ENCODE data around the gene EHBP1L1.
A peak's percentile ranks its signal among the peaks of the same experiment; 100 is the strongest.

Gene EHBP1L1

DNA sequence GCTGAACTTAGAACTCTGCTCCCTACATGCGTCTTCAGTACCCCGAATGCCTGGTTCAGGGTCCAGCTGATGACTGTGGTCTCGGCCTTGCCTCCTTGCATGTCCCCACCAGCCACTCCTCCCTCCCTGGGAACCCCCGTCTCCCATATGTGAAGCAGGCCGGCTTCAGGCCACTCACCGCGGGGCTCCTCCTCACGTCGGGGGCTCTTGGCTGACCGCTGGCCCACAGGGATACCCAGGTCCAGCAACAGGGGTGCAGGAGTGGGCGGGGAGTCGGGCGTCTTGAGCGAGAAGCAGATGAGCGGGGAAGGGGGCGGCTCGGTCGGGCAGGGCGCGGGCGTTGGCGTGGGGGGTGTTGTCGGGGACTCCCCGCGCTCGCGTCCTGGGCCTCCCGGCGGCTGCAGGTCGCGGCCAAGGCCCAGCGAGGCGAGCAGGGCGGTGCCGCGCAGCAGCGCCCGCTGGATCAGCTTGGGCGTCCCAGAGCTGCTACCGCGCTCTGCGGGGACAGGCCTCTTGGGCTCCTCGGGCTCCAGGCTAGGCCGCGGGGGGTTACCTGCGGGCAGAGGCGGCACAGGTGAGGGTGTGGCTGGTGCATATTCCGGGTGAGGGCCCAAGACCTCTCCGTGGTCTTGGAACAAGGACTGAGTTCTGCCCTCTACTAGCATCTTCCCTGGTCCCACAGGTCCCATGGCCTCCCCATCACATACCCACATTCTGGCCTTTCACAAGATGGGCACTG is 23.5 kb downstream of the EHBP1L1 start:
- no peak for DNase-seq

DNA sequence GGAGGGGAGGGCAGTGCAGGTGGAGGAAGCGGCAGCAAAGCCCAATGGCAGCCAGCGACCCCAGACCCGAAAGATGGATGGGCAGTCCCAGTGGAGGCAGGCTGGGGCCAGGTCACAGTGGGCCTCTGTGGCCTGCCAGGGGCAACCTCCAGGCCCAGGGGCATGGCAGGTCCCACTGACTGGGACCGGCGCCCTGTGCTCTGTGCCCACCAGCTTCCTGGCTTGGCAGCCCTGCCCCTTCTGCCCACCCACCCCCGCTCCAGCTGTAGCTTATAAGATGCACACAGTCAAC is 24.0 kb downstream of the EHBP1L1 start:
- no peak for DNase-seq

DNA sequence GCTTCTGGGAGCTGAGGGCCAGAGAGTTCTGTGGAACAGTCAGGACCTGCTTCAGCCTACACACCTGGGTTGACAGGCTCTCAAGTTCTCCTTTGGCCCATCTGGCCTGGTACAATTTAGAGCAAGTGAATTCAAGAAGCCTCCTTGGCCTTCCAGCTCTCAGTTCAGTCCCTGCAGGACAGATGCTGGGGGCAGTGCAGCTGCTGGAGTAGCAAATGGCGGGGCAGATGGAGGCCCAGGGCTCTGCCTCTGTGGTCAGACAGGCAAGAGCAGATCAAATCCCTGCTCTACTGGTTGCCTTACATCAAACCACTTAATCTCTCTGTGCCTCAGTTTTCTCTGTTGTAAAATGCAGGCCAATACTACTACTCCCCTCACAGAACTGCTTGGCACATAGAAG is 28.4 kb downstream of the EHBP1L1 start:
- DNase-seq: no peak

DNA sequence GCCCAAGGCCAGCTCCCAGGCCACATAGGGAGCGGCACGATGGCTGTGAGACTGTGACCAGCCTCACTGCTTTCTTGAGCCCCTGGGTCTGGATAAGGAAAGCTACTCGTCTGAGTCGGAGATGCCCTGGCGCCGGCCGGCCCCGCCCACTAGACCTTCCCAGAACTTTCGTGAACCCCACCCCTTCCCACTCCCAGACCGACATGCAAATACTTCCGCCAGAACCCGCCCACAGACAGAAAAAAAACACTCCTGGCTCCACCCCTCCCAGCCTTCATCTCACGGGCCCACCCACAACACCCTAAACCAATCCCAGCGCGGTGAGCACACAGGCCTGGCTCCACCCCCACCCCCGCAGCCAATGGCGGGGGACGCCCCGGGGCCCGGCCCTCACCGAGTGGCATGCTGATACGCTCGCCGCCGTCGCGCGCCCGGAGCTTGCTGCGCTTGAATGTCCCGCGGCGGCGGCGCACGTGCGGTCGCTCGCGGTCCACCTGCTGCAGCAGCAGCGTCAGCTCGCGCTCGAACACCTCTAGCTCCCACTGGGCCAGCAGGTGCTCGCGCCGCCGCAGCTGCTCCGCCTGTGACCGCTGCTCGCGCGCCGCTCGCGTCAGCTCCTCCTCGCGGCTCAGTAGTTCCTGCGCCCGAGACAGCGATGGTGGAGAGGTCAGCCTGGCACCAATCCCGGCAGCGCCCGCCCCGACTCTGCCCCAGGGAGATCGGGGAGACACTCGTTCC is 31.2 kb downstream of the EHBP1L1 start:
- peak in 1 of 2 experiments; percentile 23 for DNase-seq

DNA sequence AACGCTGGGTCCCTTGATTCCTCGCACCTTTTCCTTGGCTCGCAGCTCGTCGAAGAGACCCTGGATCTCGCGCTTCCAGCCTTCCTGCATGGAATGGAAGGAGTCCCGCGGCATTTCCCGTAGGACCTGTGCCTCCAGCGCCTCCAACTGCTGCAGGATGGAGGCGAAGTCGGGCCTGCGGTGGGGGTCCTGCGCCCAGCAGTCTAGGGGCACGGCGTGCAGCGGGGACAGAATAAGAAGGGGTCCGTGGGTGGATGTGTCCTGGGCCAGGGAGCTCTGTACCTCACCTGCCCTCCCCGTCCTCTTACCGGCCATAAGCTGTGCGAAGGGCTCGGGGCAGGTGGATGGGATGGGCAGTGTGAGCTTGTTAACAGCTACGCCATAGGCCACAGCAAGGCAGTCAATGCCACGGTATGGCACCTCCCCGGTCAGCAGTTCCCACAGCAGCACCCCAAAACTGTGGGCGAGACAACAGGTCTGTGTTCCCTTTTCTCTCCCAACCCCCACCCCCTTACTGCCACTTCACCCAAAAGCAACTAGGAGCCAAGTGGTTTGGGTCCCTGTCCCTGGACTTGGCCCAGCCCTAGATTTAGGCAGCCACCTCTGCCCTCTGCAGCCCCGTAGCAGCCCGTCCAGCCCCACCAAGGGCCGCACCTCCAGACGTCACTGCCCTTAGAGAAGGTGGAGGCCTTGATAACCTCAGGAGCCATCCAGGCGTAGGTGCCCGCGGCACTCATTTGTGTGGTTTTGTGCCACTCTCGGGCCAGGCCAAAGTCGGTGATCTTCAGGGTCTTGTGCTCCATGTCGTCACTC is 32.0 kb downstream of the EHBP1L1 start:
- no peak for DNase-seq

DNA sequence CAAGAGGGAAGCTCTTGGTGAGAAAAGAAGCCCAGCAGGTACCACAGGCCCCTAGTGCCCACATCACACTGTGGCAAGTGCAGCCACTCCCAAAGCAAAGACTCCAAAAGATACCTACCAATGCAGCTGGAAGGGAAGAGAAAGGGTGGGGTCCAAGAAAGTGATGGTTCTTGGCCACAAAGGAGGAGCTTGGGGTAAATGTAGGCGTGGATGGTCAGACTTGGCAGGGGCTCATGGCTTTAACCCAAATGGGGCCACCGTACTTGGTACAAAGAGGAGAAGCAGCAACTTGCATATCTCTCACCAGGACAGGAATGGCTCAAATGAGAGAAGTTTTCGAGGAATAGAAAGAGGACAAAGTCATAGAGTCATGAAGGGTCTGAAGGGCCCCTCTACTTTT is 33.4 kb downstream of the EHBP1L1 start:
- no peak for DNase-seq

DNA sequence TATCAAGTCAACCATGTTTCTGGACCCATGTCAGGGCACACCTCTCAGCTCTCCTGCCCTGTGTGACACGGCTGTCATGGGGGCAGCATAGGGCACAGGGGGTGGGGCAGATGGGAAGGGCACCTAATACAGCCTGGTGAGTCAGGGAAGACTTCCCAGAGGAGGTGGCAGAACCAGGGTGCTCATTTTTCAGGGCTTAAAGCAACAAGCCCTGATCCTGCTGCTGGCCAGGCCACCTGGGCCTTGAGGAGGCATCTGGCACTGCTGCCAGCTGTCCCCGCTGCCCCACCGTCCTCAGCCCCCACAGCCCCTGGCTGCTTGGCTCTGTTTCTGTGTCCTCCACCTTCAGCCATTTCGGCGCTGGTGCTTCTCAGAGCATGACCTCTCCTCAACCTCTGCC is 33.8 kb downstream of the EHBP1L1 start:
- DNase-seq: no peak

DNA sequence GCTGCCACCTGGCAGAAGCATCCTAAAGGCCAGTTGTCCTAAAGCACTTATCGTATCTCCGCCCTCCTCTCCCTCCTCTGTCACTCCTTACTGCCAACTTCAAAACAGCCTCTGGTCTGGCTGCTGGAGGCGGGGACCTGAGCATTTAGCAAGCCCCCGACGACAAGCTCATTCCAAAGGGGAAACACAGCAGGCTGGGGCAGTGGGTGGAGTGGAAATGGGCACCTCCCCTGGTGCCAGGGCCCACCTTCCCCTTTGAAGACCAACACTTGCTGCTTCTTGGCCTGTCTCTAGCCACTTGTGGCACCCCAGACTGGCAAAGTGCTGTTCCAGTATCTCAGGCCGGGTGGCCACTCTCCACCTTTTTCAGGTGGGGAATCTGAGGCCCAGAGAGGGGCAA is 34.6 kb downstream of the EHBP1L1 start:
- no peak for DNase-seq

DNA sequence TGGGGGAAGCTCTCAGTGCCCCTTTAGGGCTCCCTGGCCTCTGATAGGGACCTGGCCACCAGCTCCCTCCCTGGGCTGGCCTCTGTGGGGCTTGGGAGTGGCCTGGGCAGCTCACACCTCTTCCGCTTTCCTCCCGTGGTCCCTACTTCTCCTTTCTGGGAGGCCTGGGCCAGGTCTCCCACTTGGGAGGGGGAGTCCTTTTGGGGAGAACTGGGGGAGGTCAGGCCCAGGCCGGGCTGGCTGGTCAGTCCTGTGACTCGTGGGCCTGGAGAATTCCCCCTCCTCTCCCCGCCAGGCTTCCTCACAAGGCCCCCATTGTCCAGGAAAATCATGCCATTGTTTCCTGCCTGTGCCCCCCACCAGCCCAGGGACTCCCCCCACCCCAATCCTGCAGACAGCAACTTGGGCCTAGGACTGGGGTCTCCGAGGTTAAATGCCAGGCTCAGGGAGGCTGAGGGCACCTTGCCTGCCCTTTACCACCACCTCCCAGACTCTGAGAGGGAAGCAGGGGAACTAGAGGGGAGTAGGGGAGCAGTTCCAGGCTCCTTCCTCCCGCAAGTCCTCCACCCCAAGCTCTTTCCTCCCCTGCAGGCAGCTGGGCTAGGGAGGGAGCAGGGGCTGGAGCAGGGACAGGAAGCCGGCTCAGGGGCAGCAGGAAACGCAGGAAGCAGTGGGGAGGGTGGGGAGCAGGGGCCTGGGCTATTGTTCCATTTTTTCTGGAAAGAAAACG is 35.3 kb downstream of the EHBP1L1 start:
- no peak for DNase-seq

DNA sequence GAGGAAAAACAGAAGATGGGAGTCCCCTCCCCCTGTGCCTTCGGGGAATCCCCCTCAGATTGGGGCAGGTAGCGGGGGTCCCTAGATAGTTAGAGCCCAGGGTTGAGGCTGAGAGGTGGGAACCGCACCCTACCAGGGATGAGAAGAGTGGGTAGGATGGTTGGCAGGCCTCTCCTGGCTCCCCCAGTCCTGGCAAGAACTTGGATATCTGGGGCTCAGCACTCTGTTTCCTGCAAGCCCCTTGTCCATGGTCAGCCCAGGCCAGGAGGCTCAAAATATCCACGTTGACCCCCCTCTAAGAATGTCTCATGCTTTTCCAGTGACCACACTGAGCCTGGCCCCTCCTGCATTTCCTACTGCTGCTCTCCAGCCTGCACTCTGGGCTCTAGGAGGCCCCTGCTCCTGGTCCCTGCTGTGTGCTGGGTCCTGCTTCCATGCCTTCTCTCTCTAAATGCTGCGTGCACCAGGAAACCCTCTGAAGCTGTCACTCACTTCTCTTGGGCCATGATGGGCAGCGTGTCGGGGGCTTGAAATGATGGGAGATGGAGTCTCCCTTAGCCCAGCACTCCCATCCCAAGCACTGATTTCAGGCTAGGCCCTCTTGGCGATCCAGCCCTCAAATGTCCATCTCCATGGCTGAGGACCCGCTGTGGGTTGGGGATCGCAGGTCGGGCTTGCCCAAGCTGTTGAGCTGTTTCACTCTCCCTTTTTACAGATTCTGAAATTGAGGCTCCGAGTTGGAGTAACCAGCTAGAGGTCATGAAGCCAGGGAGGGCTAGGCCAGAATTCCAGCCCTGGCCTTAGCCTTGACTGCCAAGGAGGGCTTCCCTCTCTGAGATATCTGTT is 36.1 kb downstream of the EHBP1L1 start:
- DNase-seq: no peak

DNA sequence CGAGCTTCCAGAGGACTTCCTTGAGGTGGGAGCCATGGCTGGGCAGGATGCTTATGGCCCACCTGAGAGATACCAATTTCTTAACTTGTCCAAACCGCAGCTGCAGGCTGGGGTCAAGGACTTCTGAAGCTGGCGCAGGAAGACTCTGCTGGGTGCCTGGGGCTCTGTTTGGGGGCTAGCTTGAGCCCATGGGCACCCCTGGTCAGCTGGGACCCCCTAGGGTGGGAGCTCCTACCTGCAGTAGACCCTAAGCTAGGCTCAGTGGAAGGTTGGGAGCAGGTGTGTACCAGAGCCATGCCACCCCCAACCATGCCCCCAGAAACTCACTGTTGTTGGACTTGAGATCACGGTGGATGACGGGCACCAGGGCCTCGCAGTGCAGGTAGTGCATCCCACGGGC is 36.8 kb downstream of the EHBP1L1 start:
- no peak for DNase-seq

DNA sequence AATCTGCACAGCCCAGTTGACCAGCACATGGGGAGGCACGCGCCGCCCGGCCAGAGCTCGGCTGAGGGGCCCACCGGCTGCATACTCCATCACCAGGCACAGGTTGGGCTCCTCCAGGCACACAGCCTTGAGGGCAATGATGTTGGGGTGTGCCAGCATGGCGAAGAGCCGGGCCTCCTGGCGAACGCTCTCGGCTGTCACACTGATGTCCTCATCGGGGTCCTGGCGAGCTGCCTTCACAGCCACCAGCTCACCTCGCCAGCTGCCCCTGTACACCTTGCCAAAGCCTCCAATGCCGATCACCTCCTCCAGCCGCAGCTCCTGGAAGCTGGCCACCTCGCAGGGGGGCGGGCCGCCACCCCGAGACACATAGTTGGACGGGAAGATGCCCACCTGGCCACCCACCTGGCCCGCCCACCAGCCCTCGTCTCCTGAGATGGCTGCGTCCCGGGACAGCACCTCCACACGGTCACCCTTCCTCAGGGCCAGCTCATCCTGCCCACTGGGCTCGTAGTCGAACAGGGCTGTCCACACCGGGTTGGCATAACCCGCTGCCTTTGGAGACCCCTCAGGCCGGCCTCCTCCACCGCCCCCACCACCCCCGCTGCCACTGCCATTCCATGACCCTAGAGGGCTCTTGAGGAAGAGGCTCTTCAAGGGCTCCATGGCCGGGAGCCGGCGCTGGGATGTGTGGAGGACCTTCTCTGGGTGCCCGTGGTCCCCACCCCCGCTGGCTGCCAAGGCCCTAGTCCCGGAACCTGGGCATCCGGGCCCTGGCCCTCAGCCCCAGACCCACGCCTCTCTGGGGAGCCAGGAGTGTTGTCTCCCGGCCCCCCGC is 37.5 kb downstream of the EHBP1L1 start:
- DNase-seq: peak in 1 of 2 experiments; percentile 18

DNA sequence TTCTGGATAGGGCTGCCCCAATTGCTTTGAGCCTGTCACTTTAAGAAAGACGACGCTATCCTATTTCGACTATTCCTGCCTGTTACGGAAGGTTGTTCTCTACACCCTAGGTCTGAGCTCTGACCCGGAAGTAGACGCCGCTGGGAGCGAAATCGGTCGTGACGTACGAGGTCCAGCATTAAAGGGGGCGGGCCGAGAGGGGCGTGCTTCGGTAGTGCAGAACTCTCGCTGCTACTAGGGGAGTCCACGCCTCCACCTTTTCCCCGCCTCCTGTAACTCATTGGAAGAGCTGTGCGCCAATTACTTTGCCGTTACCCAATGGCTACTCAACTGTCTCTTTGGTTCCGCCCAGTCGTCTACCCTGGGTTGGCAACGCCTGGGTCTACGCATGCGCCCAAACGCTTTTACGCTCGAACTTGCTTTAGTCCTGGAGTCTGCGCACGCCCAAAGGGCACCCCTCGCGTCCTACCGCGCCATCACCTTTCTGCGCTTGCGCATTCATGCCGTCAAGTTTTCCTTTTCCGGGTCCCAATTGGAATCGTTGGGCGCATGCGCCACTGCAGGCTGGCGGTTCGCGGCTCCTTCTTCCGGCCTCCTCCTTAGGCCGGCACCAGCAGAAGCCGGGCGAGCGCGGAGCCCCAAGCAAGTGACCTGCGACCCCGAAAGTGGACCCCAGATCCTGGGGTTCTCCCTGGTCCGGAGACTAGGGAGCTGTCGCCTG is 39.5 kb downstream of the EHBP1L1 start, which contains the start of gene PCNX3:
PCNX3 (plus strand) TSS at position 548 of the 721 bp plus-strand sequence. CDS start 536 bp downstream, outside the sequence.
- peak; percentile 100 for DNase-seq

DNA sequence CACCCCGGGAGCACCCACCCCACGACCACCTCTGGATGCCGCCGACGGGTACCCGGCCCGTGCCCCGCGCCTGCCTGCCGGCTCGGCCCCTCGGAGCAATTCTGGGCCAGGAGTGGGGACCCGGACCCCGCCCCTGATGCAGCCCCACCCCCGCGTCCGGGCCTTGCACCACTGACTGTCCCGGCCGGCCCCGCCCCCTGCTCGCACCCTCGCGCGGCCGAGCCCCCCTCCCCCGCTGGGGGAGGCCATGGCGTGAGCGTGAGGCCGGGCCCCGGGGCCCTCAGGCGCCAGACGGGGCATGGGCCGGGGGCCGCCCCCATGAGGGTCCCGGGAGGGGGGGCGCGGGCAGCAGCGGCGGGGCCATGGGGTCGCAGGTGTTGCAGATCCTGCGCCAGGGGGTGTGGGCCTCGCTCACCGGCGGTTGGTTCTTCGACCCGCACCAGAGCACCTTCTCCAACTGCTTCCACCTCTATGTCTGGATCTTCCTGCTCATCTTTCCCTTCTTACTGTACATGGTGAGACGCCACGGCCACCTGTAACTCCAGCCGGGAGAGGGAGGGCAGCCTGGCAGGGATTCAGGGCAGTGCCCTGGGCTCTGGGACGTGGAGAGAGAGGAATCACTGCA is 40.2 kb downstream of the EHBP1L1 start:
- peak; percentile 54 to 62 for DNase-seq

DNA sequence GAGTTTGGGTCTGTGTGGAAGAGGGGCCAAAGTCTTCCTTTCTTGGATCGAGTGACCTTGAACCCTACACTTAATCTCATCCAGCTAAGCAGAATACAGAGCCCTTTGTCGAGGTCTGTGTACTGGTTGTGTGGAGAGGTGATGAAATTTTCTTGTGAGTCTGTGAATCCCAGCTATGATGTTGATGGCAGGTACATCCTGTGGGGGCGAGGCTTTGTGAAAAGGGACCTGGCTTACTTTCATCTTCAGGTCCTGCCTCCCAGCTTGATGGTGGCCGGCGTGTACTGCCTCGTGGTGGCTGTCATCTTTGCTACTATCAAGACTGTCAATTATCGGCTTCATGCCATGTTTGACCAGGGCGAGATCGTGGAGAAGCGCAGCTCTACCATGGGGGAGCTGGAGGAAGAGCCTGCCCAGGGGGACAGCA is 40.7 kb downstream of the EHBP1L1 start:
- peak in 1 of 2 experiments; percentile 30 for DNase-seq

DNA sequence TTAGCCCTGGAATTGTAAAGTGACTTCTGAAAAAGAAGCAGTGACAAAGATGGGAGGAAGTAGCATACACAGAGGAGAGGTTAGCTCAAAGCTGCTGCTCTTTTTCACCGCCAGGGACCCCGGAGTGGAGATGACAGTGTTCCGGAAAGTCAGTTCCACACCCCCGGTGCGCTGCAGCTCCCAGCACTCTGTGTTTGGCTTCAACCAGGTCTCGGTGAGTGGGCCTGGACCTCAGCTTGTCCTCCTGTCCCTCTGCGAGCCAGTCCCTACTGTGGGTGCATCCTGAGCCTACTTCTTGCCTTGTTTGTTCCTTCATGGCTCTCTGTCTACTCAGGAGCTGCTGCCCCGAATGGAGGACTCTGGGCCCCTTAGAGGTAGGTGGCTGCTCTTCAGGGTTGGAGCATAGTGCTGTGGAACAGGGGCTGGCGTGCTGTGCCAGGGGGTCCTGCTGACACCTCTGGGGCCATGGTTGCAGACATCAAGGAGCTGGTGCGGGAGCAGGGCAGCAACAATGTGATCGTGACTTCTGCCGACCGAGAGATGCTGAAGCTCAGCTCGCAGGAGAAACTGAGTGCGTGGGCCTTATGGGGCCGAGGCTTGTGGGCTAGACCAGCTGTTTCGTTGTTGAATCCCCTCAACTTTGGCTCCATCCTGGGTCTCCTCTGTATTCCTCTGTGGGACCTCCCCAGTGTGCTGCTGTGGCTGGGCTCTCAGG is 41.4 kb downstream of the EHBP1L1 start:
- no peak for DNase-seq

DNA sequence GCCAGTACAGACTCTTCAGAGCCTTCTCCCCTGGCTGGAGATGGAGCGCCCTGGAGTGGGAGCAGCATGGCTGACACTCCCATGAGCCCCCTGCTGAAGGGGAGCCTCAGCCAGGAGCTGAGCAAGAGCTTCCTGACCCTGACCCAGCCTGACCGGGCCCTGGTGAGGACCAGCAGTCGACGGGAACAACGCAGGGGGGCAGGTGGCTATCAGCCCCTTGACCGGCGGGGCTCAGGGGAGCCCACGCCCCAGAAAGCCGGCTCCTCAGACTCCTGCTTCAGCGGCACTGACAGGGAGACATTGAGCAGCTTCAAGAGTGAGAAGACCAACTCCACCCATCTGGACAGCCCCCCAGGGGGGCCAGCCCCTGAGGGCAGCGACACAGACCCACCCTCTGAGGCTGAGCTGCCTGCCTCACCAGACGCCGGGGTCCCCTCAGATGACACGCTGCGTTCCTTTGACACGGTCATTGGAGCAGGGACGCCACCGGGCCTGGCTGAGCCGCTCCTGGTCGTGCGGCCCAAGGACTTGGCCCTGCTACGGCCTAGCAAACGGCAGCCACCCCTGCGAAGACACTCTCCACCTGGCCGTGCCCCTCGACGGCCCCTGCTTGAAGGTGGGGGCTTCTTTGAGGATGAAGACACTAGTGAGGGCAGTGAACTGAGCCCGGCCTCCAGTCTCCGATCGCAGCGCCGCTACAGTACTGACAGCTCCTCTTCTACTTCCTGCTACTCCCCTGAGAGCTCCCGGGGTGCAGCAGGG is 42.3 kb downstream of the EHBP1L1 start:
- DNase-seq: no peak

DNA sequence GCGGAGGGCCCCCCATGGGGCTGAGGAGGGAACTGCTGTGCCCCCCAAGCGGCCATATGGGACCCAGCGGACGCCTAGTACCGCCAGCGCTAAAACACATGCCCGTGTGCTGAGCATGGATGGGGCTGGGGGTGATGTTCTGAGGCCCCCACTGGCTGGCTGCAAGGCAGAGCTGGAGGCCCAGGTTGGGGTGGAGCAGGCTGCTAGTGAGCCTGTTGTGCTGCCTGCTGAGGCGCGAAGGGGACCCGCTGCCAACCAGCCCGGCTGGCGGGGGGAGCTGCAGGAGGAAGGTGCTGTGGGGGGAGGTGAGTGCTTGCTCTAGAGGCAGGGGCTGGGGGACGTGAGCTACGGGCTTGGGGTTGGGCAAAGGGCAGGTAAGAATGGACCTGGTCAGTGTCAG is 42.9 kb downstream of the EHBP1L1 start:
- no peak for DNase-seq

Data from activated CD4-positive, alpha-beta T cell treated with anti-CD3 and anti-CD28 coated beads, Interleukin-2, amount 50 U/mL, for 48 hours (primary cell).